Suppressor macrophage (primary cell): ENCODE measurements around the gene THADA.
"Not testable (repeated sequence)": the region's sequence is repeated elsewhere in the genome, so short reads cannot be mapped to it uniquely, and the experiment has no call there.

ENCODE experiments used
- DNase-seq, 4 experiments: peaks; one replicate each; pipeline ENCODE4 v3.0.0-alpha.2; 2020 to 2022

Gene THADA

GRCh38 chr2:43298500-43298899 is 297.3 kb downstream of the THADA start:
- DNase-seq: no peak

GRCh38 chr2:43297740-43298139 is 298.1 kb downstream of the THADA start:
- not testable (repeated sequence) for DNase-seq

GRCh38 chr2:43294973-43295603 is 300.8 kb downstream of the THADA start:
- DNase-seq: no peak

GRCh38 chr2:43293744-43294695 is 301.8 kb downstream of the THADA start:
- DNase-seq: peak; percentile 82 to 98 (median 91)

- DNase-seq: no peak
Measured at GRCh38 chr2:43292851-43293743, 302.7 kb downstream of the THADA start.

- DNase-seq: no peak
Measured at GRCh38 chr2:43292297-43292696, 303.5 kb downstream of the THADA start.

GRCh38 chr2:43289331-43289730 is 306.5 kb downstream of the THADA start:
- no peak for DNase-seq

- peak in 2 of 4 experiments; percentile 46 to 51 for DNase-seq
Measured at GRCh38 chr2:43288417-43289305, 307.2 kb downstream of the THADA start.

- DNase-seq: peak in 1 of 4 experiments; percentile 39
Measured at GRCh38 chr2:43285987-43286386, 309.9 kb downstream of the THADA start.

GRCh38 chr2:43284967-43285366 is 310.9 kb downstream of the THADA start:
- no peak for DNase-seq

- DNase-seq: not testable (repeated sequence)
Measured at GRCh38 chr2:43284347-43284746, 311.5 kb downstream of the THADA start.

GRCh38 chr2:43280994-43281393 is 314.8 kb downstream of the THADA start:
- no peak for DNase-seq

- no peak for DNase-seq
Measured at GRCh38 chr2:43279317-43279840, 316.5 kb downstream of the THADA start.

- no peak for DNase-seq
Measured at GRCh38 chr2:43278564-43279220, 317.1 kb downstream of the THADA start.

- DNase-seq: peak; percentile 15 to 36 (median 34)
Measured at GRCh38 chr2:43276962-43277391, 318.9 kb downstream of the THADA start.

GRCh38 chr2:43276266-43276941 is 319.4 kb downstream of the THADA start:
- DNase-seq: no peak

GRCh38 chr2:43274721-43275120 is 321.1 kb downstream of the THADA start:
- DNase-seq: no peak

GRCh38 chr2:43274055-43274454 is 321.8 kb downstream of the THADA start:
- peak in 1 of 4 experiments; percentile 34 for DNase-seq

GRCh38 chr2:43273529-43273928 is 322.3 kb downstream of the THADA start:
- peak; percentile 66 to 91 (median 72) for DNase-seq
